LNCaP clone FGC (cell line): ENCODE data around the gene HAVCR1.
"Not testable (repeated sequence)": the region's sequence is repeated elsewhere in the genome, so short reads cannot be mapped to it uniquely, and the experiment has no call there.

Source experiments
- DNase-seq: peaks from one replicate; pipeline ENCODE4 v3.0.0-alpha.2; 2011; ENCODE audit warnings: low read depth
- H3K4me3 ChIP-seq: 2 replicates; pipeline ENCODE4 v1.5.1; 2011; ENCODE audit warnings: mild to moderate bottlenecking, low read depth, low read length, control low read depth
- CTCF ChIP-seq: IDR thresholded peaks from 2 replicates; pipeline ENCODE4 v1.5.1; 2012; ENCODE audit warnings: mild to moderate bottlenecking; ENCODE audit not compliant: control insufficient read depth, insufficient read depth; ENCODE audit errors: extremely low read depth

The HAVCR1 gene

DNA sequence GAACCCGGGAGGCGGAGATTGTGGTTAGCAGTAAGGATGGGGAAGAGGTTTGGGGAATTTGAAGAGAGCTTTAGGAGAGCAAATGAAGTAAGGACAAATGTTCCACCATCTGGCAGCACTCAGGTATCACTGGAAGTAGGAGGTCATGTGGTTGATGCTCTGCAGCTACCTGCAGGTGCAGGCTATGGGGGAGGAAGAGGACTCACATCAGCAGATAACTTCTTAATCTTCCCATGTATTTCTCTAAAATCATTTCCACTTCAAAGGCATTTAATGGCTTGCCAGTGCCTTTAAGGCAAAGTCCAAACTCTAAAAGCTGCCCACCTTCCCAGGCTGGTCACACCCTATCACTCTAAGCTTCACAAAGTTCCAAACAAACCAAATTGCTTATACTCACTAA lies 8.1 kb upstream of the HAVCR1 start:
- no peak overlapping the region for H3K4me3 ChIP-seq
- DNase-seq: no peak
- TF ChIP-seq CTCF: no peak

GRCh38 chr5:157066080-157066479 lies 7.2 kb upstream of the HAVCR1 start:
- H3K4me3 ChIP-seq: no peak overlapping the region
- DNase-seq: no peak
- no peak for TF ChIP-seq CTCF

DNA sequence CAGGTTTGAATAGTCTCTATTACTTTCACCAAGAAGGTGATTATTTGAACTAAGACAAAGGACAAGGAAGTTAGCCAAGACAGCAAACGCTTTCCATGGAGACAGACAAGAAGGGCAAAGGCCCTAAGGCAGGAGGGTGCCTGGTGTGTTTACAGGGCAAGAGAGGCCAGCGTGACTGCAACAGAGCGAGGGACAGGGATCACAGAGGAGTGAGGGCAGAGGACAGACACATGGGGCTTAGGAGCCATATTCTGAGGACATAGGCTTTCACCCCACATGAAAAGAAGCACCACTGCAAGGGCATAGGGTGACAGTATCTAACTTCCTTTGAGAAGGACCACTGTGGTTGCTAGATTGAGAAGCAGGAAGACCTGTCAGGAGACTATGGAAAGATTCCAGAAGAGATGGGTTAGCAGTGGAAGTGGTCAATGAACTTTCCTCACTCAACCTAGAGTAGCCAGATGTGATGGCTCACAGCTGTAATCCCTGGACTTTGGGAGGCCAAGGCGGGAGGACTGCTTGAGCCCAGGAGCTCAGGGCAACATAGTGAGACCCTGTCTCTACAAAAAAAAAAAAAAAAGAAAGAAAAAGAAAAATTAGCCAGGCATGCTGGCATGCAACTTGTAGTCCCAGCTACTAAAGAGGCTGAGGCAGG lies 5.0 kb upstream of the HAVCR1 start:
- TF ChIP-seq CTCF: no peak
- no peak for DNase-seq
- no peak overlapping the region for H3K4me3 ChIP-seq

- TF ChIP-seq CTCF: no peak
- no peak for DNase-seq
- no peak overlapping the region for H3K4me3 ChIP-seq
Measured at GRCh38 chr5:157059891-157060290, 975 bp upstream of the HAVCR1 start.

DNA sequence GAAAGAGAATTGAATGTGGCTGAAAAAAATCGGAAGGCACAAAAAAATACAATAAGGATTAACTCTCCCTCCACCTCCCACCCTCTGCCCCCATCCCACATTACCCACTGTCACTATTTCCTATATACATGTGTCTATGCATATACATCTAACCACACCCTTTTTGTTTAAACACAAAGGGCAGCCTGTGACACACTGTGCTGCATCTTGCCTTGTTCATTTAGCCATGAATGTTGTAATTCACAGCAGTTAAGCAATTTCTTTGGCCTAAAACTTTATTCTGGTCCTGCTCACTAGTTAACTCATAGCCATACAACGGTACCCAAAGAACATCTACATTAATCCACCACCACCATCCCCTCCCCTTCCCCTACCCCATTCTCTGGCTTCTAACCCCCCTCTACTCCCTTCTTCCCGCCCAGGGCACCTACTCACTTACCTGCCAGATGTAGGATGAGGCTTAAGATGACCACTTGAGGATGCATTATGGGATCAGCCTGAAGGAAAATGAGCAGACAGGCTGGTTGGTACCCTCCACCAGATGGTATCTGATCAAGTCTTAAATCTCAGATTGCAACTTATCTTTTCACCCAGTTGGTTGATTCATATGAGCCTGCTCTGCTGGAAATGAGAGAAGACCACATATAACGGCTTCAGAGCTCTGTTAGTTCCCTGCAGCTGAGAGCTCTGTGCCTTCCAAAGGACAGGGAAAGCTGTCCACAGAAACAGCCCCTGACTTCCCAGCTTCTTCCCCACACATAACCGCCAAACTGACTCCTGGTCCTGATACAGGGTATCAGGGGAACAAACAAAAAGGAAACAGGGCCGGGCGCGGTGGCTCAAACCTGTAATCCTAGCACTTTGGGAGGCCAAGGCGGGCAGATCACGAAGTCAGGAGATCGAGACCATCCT lies 1.2 kb downstream of the HAVCR1 start:
- no peak for DNase-seq
- no peak overlapping the region for H3K4me3 ChIP-seq
- no peak for TF ChIP-seq CTCF

DNA sequence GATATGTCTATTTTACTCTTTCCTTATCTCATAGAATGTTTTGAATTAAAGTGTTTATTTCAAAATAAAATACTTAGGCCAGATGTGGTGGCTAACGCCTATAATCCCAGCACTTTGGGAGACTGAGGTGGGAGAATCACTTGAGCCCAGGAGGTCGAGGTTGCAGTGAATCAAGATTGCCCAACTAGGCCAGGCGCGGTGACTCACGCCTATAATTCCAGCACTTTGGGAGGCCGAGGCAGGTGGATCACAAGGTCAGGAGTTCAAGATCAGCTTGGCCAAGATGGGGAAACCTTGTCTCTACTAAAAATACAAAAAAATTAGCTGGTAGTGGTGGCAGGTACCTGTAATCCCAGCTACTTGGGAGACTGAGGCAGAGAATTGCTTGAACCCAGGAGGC lies 2.1 kb downstream of the HAVCR1 start:
- DNase-seq, H3K4me3 ChIP-seq: not testable (repeated sequence)

GRCh38 chr5:157051604-157052245 lies 7.2 kb downstream of the HAVCR1 start:
- TF ChIP-seq CTCF: no peak
- DNase-seq: no peak

More at GRCh38 chr5:157051604-157052245, 7.2 kb downstream of the HAVCR1 start:
- H3K4me3 ChIP-seq: no peak overlapping the region
